Body of pancreas (tissue), 4 donors: ENCODE data around the gene CCNY. TPM values are rescaled to one million over a fixed set of nuclear protein-coding genes. Genes with fewer than 3 reads are reported as not detected.

Experiments
- ATAC-seq: fragments of 150-250 bp; one replicate; pipeline ENCODE4 v1.9.1; 2016
- DNase-seq, 4 donors: peaks; one replicate each; pipeline ENCODE4 v3.0.0-alpha.2; 2019
- H3K27ac ChIP-seq, 4 donors: fragments of 200-600 bp; sonication (generic); 1 replicate in 3 of 4; 2 replicates in 1 of 4; pipeline versions ENCODE4 v1.5.1 to v1.6.1; 2016 to 2019; ENCODE audit warnings: mild to moderate bottlenecking in 1 of 4, mixed read lengths in 1 of 4, moderate library complexity in 1 of 4
- H3K27me3 ChIP-seq, 2 donors: fragments of 200-600 bp; sonication (generic); one replicate each; pipeline ENCODE4 v1.6.0; 2016; ENCODE audit warnings: mild to moderate bottlenecking in 1 of 2
- H3K36me3 ChIP-seq, 2 donors: fragments of 200-600 bp; sonication (generic); replicated peaks in 1 of 2; 2 replicates each; pipeline ENCODE4 v1.5.1; 2016; ENCODE audit warnings: low read depth in 2 of 2; ENCODE audit not compliant: insufficient read depth in 1 of 2
- H3K4me1 ChIP-seq: fragments of 200-600 bp; sonication (generic); one replicate; pipeline ENCODE4 v1.6.0; 2016
- H3K4me3 ChIP-seq, 2 donors: fragments of 200-600 bp; sonication (generic); 1 replicate in 1 of 2; 2 replicates in 1 of 2; pipeline ENCODE4 v1.5.1; 2016 to 2019
- H3K9me3 ChIP-seq, 3 donors: fragments of 200-600 bp; sonication (generic); 1 replicate in 2 of 3; 2 replicates in 1 of 3; pipeline ENCODE4 v1.5.1; 2016
- POLR2A ChIP-seq, 3 donors: fragments of 450-650 bp; IDR thresholded peaks; one replicate each; pipeline ENCODE4 v1.6.1; 2016; ENCODE audit warnings: antibody characterized with exemption in 3 of 3, mild to moderate bottlenecking in 2 of 3
- whole genome bisulfite sequencing, 2 donors: methylation state at CpG; one replicate each; pipeline ENCODE4 v1.1.5; 2017; 5-methylcytosine and 5-hydroxymethylcytosine counted together
- intact Hi-C: fragments of 100-400 bp; cut with DNase I; formaldehyde crosslinking; loops from one replicate; pipeline ENCODE4 v1.15.1; 2023
- total RNA-seq, 2 donors: library from RNA; depleted of rRNA; stranded (reverse); fragments of >200 nt; gene quantifications; one replicate each; pipeline ENCODE4 v1.1.0, GENCODE V29; 2016
- TF ChIP-seq, protein P1 (sequence below), 7 experiments: fragments of 450-650 bp in 4 of 7; fragments of 200-600 bp in 3 of 7; sonication (generic) in 3 of 7; IDR thresholded peaks; one replicate each; pipeline ENCODE4 v1.5.1; 2016 to 2019; ENCODE audit warnings: antibody characterized with exemption in 7 of 7

CCNY gene
- total RNA-seq, 2 donors from 2014 or later = 9.6 to 18.9 TPM

DNA sequence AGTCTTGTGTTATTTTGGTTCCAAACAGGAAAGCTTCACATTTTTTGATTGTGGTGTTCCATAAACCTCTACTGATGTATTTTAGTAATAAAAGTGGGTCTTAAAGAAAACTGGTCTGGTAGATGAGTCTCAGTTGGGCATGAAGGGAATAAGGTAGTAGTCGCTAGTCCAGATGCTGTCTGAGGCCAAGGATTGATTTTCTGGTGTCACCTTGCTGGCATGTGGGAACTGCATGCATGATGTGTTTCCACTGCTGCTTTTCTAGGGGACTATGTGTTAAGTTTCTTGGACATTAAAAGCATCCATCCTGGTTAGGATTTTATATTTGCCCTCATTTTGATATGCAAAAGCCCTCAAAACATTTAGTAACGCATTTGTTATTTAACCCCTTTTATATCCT, 145.1 kb downstream of the CCNY start:
- 65 to 69% methylated on average over 2 of the region's 2 CpGs for WGBS, 2 donors
- DNase-seq = no peak
- H3K27ac ChIP-seq = no peak overlapping the region
- no peak overlapping the region for H3K4me3 ChIP-seq
- ATAC-seq = no peak
- intact Hi-C loops = no loop called here
- H3K4me1 ChIP-seq = no peaks in the 10 kb centered on the region
- H3K27me3 ChIP-seq = no peaks in the 10 kb centered on the region
- TF ChIP-seq, protein P1, sequence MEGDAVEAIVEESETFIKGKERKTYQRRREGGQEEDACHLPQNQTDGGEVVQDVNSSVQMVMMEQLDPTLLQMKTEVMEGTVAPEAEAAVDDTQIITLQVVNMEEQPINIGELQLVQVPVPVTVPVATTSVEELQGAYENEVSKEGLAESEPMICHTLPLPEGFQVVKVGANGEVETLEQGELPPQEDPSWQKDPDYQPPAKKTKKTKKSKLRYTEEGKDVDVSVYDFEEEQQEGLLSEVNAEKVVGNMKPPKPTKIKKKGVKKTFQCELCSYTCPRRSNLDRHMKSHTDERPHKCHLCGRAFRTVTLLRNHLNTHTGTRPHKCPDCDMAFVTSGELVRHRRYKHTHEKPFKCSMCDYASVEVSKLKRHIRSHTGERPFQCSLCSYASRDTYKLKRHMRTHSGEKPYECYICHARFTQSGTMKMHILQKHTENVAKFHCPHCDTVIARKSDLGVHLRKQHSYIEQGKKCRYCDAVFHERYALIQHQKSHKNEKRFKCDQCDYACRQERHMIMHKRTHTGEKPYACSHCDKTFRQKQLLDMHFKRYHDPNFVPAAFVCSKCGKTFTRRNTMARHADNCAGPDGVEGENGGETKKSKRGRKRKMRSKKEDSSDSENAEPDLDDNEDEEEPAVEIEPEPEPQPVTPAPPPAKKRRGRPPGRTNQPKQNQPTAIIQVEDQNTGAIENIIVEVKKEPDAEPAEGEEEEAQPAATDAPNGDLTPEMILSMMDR (IDR thresholded peaks at IDR 0.05) = no peak
- TF ChIP-seq POLR2A (IDR thresholded peaks at IDR 0.05) = no peak
- no peaks in the 10 kb centered on the region for H3K9me3 ChIP-seq
- H3K36me3 ChIP-seq = no peaks in the 10 kb centered on the region

DNA sequence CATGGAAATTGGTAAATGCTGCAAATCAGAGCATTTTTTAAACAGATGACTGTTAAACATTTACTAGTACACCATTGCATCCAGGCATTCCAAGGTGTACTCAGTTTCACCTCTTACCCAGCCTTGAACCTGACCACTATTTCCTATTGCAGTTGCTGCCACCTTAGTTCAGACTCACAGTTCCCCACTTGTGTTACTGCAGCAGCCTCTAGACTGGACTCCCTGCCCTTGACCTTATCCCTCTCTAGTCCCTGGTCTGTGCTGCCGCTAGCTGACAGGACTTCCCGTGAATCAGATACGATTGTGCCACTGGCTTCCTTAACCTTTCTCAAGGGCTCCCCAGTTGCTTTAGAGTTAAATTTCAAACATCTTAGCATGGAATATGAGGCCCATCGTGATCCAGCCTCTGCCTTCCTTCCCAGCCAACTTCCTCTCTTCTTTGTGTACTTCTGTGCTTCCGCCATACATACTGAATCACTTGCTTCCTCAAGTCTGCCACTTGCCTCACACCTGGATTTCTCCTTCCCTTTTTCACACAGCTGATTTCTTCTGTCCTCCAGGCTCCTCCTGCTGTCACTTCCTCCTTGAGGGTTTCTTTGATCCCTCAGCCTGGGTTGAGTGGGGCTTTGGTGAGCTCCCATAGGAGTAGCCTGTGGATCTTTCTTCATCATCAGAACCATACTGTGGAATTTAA, 150.1 kb downstream of the CCNY start:
- intact Hi-C loops = no loop called here
- no peak overlapping the region for H3K4me3 ChIP-seq
- TF ChIP-seq, protein P1 (IDR thresholded peaks at IDR 0.05) = no peak
- no peak for TF ChIP-seq POLR2A (IDR thresholded peaks at IDR 0.05)
- H3K9me3 ChIP-seq = no peaks in the 10 kb centered on the region
- ATAC-seq = no peak
- H3K36me3 ChIP-seq = no peaks in the 10 kb centered on the region
- no peak for DNase-seq
- H3K27ac ChIP-seq = no peak overlapping the region
- 74 to 76% methylated on average over 5 of the region's 5 CpGs for WGBS, 2 donors
- no peaks in the 10 kb centered on the region for H3K27me3 ChIP-seq
- H3K4me1 ChIP-seq = no peaks in the 10 kb centered on the region

DNA sequence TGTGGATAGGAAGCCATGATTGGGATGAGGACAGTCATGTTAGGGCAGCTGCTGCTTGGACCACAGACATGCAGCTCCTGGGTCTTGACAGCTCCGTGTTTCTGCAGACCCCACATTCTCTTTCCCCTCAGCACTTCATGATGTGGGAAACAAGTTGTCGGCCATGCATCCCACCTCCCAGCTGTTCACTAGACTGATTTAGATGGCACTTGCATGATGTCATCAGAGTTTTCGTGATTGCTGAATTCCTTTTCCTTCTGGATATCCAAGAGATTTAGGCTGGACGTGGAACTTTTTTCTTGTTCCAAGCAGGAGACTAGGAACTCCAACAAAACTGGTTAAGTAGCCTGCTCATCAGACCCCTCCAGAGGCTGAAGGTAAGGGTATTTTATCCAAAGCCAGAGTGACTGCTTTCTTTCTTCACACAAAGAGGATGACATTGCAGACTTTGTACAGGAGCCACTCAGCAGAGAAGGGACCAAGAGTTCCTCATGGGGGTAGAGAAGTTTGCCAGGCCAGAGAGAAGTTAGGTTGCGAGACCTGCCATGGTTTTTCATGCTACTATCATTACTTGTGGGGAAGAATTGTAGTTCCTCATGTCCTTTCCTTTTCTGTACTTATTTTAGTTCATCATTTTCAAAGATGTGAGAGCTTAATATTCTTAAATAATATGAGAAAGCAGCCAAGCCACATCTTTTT, 151.2 kb downstream of the CCNY start:
- WGBS, 2 donors = 91 to 94% methylated on average over 5 of the region's 5 CpGs
- Histone ChIP-seq H3K36me3 (no peaks in the 10 kb centered on the region), H3K9me3 (no peaks in the 10 kb centered on the region), H3K4me3 (no peak overlapping the region), H3K27me3 (no peaks in the 10 kb centered on the region), H3K27ac (no peak overlapping the region), H3K4me1 (peaks cover 2% of the 10 kb centered on the region)
- TF ChIP-seq, protein P1 (IDR thresholded peaks at IDR 0.05) = no peak
- ATAC-seq = no peak
- DNase-seq = no peak
- intact Hi-C loops = no loop called here

DNA sequence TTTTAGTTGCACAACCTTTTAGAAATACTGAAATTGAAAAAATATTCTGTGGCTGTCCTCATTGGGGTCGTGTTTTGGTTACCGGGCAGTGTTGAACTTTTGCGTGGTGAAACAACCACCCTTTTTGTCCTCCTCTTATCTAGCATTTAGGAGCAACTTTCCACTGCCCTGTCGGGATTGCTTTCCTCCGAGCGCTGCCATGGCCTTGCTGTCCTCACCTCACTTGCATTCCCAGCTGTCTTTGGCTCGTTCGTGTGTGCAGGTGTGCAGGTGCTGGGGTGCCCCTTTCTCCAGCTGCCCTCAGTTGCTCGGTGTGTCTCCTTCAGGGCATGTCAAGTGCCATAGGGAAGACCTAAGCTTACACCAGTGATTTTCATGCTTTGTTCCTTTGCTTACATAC, 151.9 kb downstream of the CCNY start:
- Histone ChIP-seq H3K4me3 (no peak overlapping the region), H3K4me1 (peaks cover 9% of the 10 kb centered on the region), H3K27ac (no peak overlapping the region), H3K36me3 (no peaks in the 10 kb centered on the region), H3K27me3 (no peaks in the 10 kb centered on the region), H3K9me3 (no peaks in the 10 kb centered on the region)
- 91 to 92% methylated on average over 9 of the region's 9 CpGs for WGBS, 2 donors
- DNase-seq = no peak
- intact Hi-C loops = no loop called here
- ATAC-seq = no peak
- TF ChIP-seq POLR2A (IDR thresholded peaks at IDR 0.05) = no peak
- TF ChIP-seq, protein P1 (IDR thresholded peaks at IDR 0.05) = no peak
